GM23338 (cell line): ENCODE measurements around the gene HMG20B. TPM values are rescaled to one million over a fixed set of nuclear protein-coding genes. Genes with fewer than 3 reads are reported as not detected.

Experiments used
- EZH2phosphoT487 ChIP-seq: fragments of 200-600 bp; sonication (generic); IDR thresholded peaks from one replicate; pipeline ENCODE4 v1.8.1; 2018; ENCODE audit warnings: antibody characterized with exemption; ENCODE audit not compliant: unreplicated experiment
- JUNB ChIP-seq: IDR thresholded peaks from one replicate; pipeline ENCODE4 v1.6.1; 2016; ENCODE audit warnings: antibody characterized with exemption; ENCODE audit not compliant: unreplicated experiment
- POLR2AphosphoS5 ChIP-seq: IDR thresholded peaks from 2 replicates; pipeline ENCODE4 v1.6.1; 2016; ENCODE audit warnings: antibody characterized with exemption, low read depth
- STAT1 ChIP-seq: IDR thresholded peaks from one replicate; pipeline ENCODE4 v1.6.1; 2016; ENCODE audit warnings: antibody characterized with exemption; ENCODE audit not compliant: unreplicated experiment
- ZNF114 ChIP-seq: fragments of 250-450 bp; sonication (Bioruptor Pico); IDR thresholded peaks from 2 replicates; pipeline ENCODE4 v1.5.0; 2020; ENCODE audit warnings: mild to moderate bottlenecking, moderate library complexity
- ZNF331 ChIP-seq: fragments of 250-450 bp; sonication (Bioruptor Pico); IDR thresholded peaks from 2 replicates; pipeline ENCODE4 v1.5.0; 2020; ENCODE audit warnings: low read depth, mild to moderate bottlenecking, moderate library complexity
- ZNF462 ChIP-seq: fragments of 250-450 bp; sonication (Bioruptor Pico); IDR thresholded peaks from 2 replicates; pipeline ENCODE4 v1.5.0; 2020; ENCODE audit warnings: mild to moderate bottlenecking, moderate library complexity
- polyA plus RNA-seq: library from polyadenylated mRNA; unstranded; fragments of >200 nt; fragmentation: Nextera tagmentation; extraction: Ambion mirVana; gene quantifications from 2 replicates; pipeline ENCODE4 v1.2.1, GENCODE V29; 2016
- total RNA-seq: library from RNA; depleted of rRNA; stranded (reverse); fragments of >200 nt; shearing (Covaris generic); gene quantifications from 2 replicates; pipeline ENCODE4 v1.2.3, GENCODE V29; 2014
- TF ChIP-seq, protein P1 (sequence below): IDR thresholded peaks from 2 replicates; pipeline ENCODE4 v1.6.1; 2016; ENCODE audit warnings: antibody characterized with exemption

The HMG20B gene
- total and polyA plus RNA-seq, 2 experiments from 2014 or later, result 74.1 to 130 TPM

GRCh38 chr19:3557461-3558248, 15.1 kb upstream of the HMG20B start, which contains the start of gene MFSD12 (continued):
- TF ChIP-seq ZNF462 (CRISPR knock-in tag) (no peak), ZNF331 (CRISPR knock-in tag) (no peak), JUNB (no peak), POLR2AphosphoS5 (peak; percentile 65), ZNF114 (CRISPR knock-in tag) (no peak), EZH2phosphoT487 (no peak), STAT1 (no peak)
- TF ChIP-seq, protein P1, sequence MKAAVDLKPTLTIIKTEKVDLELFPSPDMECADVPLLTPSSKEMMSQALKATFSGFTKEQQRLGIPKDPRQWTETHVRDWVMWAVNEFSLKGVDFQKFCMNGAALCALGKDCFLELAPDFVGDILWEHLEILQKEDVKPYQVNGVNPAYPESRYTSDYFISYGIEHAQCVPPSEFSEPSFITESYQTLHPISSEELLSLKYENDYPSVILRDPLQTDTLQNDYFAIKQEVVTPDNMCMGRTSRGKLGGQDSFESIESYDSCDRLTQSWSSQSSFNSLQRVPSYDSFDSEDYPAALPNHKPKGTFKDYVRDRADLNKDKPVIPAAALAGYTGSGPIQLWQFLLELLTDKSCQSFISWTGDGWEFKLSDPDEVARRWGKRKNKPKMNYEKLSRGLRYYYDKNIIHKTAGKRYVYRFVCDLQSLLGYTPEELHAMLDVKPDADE, result no peak
